CD4-positive, alpha-beta T cell treated with Interleukin-6 at 100 ng/mL for 8 hours (primary cell): ENCODE measurements around the gene ANKS6.

Experiments
- DNase-seq: peaks from one replicate; pipeline ENCODE4 v3.0.0-alpha.2; 2020; ENCODE audit warnings: mixed read lengths, low spot score

The ANKS6 gene

DNA sequence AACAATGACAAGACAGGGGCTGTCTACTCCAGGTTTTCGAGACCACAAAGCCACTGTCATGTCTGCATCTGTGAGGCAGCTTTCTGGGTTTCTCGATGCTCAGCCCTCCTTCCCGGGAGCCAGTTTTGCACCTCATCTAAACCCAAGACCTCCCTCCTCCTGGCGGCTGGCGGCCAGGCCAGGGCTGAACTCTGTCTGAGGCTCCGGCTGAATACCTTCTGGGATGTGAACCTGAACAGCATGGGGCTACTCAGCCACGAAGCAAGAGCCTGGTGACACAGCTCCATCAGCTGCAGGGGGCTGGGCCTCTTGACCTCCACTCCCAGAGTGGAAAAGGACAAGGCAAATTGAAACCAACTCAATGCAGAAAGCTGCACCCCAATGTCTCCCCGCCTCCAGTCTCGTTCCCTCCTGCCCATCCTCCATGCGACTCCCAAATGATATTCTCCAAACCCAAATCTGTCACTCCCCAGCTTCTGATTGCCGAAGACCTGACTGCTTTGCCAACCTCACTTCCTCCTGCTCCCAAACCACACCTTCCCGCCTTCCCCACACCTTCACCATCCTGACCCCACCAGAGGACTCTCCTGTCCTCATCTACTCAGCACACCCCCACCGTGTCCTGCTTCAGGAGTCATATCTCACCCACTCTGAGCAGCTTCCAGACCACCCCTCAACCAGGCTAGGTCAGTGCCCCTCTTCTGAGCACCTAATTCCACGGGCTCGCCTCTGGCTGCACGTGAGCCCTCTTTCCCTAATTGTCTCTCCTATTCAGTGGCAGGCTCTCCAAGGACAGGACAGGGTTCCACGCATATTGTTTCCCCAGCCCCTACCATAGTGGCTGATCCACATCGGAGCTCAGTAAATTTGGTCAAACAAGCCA, 4.5 kb downstream of the ANKS6 start:
- DNase-seq: no peak

DNA sequence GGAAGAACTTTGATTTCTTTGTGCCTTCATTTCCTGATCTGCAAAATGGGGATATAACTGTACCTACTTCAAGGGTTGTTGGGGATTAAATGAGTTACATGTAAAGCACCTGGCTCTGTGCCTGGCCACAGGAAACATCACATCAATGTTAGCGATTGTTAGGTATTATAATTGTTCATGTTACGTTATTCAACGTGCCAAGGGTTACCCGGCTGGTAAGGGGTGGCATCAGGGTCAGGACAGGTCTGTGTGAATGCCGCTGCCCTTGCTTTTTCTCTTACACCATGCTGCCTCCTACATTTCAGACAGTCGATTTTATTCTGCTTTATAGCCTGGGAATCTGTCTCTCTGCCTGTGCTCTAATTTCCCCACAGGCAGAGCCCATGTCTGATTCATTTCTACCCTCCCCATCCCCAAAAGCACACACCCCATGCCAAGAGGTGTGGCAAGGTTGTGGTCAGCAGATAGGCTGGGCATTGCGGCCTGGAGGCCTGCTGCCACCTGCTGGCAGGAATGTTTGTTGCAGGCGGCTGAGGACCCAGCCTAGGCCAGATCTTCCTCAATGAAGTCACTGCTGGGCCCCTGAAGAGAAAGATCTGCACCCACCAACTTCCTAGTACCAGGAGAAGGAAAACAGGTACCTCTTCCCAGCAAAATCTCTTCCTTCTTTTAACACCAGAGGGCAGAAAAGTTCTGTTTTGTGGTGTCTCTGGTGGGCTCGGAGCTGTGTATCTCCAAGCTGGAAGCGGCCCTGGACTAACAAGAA, 5.3 kb downstream of the ANKS6 start:
- peak; percentile 39 for DNase-seq

DNA sequence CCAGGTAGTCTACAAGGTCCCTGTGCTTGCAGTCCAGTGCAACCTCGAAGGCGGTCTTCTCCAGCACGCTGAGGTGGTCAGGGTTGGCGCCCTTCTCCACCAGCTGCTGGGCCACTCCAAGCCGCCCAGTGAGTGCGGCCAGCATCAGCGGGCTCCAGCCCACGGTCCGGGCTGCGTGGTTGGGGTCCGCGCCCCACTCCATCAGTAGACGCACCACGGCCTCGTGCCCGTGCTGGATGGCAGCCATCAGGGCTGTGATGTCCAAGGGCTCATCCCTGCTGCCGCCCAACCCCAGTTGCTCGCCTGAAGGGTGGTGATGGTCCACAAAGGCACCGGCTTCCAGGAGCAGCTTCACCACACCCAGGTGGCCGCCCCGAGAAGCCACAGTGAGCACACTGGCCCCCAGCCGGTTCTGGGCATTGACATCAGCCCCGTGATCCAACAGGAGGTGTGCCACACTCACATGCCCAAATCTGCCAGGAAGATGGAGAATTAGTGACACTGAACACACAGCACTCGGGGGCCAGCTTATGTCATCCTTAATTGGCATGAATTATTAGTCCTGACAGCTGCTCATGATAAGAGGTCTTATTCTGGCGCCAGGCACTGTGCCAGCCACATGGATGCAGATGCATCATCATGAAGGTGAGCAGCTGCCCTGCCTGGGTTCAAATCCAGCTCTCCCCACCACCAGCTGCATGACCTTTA, 6.1 kb downstream of the ANKS6 start:
- DNase-seq: no peak

DNA sequence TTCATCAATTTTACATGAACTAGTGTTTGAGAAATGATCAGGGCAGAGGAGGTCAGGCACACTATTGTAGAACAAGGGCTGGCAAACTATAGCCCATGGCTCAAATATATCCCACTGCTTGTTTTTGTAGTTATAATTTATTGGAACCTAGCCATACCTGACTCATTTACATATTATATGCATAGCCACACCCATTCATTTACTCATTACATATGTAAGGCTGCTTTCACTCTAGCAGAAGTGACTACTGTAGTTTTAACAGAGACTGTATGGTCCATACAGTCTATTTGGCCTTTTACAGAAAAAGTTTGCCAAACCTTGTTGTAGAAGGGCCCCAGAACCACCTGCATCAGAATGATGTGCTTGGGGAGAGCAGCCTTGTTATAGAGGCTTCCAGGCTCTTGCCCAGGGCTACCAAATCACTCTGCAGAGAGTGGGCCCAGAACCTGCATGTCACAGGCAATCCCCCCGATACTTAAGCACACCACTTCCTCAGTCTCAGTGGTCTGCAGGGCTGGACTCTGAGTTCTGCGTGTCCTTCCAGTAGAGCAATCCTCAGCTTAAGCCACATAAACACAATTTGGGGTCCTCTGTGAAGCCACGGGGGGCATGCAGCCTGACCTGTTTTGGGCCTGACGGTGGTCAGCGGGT, 6.7 kb downstream of the ANKS6 start:
- no peak for DNase-seq

DNA sequence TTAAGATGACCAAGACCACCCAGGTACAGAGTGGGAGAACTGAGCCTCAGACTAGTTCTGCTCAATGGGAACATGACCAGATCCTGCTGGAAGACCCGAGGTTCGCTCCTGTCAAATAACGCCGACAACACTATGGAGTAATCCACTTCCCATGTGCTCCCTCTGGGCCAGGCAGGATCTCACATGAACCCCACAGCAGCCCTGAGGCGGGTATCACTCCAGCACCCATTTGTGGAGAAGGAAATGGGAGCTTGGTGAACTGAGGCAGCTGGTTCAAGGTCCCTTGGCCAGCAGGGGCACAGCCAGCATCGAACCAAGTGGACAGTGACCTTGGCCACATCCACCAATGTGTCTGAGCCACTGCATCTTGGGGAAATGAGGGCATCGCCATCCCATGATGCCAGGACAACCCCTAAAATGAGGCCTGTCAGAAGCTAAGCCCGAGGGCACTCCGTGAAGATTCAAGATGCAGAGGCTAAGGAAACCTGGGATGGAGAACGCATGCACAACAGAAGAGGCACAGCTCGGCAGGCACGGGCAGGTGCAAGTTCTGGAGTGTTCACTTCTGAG, 8.5 kb downstream of the ANKS6 start:
- no peak for DNase-seq

DNA sequence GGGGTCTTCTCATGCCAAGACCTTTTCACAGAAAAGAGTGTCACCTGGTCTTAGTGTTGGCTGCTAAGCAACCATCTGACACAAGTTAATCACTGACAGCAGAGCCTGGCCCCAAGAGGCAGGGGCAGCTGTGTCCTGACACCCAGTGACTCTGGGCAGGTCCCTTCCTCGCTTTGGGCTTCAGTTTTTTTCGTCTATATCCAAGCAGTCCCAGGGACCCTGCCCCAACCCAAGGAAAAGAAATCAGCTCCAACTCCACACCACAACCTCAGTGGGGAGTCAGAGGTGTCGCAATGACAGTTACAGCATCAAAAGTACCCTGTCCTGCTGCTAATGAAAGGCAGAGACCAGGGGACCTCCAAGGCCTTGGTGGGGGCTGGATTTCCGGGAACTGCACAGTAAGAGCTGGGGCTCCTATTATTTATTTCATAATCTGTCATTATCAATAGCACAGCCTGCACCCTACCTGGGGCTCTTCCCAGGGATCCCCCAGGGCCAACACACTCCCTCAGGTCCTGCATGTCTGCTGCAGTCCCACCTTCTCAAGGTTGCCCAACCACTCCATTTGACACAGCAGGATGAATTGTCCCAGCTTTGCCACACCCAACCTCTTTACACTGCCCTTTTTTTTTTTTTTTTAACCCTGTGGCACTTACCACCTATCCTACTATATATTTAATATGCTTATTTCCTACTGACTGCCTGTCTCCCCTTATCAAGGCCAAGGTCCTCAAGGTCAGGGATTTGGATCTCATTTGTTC, 9.4 kb downstream of the ANKS6 start:
- no peak for DNase-seq

DNA sequence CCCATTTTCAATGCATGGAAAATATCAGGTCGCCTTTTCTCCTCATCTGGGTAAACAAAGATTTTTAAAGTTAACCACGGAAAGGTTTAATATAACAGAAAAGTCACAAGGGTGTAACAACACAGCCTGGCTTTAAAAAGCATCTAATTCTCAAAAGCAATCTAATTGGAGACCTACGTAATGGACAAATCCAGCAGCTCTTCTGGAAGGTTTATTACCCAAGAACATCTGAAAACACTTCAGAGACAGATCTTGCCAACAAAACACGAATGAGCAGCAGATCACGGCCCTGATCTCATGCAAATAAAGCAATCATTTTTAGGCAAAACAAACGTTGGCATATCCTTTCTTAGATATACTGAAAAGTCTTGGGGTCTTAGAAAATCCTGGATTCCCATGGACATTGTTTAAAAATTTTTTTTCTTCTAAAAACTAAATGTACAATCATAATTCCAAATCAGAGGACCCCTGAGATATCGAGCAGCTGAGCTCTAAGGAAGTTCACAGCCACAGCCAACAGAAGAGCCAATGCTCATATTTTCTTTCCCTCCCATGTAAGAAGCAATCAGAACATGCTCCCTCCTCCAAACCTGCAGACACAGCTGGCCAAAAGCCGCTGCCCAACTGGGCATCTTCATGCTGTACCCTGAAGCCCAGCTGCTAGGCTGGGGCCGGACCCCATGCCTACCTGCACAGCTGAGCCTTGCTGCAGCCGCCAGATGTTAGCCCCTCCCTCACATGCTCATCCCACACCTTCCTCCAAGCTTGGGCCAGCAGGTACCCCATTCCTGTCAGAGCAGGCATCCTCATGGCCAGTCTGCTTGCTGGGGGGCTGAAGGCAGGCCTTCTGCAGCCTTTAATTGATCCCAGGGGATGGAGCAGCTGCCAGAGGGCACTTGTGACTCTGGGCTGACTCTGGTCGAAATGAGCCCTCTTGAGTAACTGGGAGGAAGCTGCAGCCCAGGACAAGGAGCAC, 11.2 kb downstream of the ANKS6 start:
- no peak for DNase-seq

DNA sequence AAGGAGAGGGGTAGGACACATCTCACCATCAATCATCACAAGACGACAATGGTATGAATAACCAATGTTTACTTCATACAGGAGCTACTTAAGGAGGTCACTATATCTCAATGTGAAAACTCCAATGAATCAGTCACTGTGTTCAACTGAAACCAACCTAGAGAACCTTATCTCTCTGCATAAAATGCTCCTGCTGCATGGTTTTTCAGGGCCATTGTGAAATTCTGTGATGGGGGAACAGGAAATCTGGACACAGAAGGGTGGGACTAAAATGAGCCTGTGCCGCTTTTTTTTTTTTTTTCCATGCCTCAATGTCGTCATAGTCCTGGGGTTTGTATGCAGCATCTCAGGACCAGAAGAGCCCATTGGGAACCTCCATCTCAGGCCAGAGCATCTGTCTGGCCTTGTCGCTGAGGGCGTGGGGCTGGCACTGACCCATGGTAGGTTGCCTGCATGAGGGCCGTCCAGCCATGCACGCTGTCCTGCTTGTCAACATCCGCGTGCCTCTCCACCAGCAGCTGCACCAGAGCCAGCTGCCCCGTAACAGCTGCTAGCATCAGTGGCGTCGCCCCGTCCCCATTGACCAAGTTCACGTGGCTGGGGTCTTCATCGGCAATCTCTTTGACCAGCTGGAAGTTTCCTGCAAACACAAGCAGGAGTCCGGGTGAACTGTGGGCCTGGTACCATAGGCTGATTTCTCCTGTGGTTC, 12.7 kb downstream of the ANKS6 start:
- no peak for DNase-seq

DNA sequence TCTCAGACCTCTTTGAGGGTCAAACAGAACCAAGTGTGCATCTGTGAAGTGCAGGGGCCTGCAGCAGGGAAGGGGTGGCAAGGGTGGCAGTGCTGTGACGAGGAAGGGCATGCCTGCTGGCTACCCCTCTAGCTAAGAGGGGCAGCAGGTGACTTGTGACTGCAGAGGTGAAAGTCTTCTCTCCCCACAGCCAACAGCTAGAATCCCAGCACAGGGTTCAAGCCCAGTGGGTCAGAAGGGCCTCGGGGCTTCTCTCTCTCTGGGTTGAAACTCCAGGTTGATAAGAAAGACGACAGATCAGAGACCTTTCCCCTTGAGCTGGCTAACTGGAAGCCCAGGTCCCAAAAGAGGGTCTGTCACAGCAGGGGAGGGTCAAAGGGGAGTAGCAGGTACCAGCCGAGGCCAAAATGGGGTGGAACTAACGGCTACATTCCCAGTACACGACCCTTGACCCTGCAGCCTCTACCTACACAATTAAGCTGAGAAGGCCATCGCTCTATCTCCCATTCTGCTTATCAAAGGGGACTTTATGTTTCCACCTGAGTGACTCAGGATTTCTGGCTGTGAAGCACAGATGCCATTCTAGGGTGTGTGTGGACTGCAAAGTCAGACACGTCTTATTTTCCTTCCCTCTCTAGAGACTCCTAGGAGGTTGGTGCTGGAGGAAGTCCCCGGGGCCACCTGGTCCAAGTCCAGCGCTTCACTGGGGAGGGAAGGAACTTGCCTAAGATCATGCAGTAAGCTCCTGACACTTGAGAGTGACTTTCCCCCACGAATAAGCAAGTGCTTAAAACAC, 14.6 kb downstream of the ANKS6 start:
- no peak for DNase-seq

DNA sequence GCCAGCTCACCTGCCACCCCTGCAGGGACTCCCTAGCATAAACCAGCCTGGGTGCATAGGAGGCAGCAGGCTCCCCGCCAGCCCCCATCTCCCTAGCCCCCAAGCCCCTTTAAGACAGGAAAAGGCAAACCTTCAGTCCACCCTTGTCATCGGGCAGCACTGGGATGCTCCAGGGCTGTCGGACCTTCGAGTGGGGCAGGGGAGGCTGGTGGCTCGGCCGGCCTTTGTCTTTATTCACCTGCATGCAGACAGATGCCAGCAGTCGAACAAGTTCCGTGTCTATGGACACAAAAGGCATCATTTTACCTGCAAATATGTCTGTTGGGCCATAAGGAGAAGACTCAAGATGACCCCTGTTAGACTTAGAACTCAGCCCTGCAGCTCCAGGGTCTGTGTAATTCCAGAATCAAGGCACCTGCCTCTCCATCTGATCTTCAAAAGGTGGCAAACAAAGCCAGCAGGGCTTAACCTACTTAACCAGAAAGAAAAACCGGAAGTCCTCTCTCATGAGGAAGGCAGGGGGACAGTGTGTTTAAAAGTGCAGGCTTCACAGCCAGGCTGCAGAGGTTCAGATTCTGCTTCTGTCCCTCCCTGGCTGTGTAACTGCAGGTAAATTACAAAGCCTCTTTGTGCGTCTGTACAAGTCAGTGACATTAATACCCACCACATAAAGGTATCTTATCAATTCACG, 16.2 kb downstream of the ANKS6 start:
- DNase-seq: no peak

DNA sequence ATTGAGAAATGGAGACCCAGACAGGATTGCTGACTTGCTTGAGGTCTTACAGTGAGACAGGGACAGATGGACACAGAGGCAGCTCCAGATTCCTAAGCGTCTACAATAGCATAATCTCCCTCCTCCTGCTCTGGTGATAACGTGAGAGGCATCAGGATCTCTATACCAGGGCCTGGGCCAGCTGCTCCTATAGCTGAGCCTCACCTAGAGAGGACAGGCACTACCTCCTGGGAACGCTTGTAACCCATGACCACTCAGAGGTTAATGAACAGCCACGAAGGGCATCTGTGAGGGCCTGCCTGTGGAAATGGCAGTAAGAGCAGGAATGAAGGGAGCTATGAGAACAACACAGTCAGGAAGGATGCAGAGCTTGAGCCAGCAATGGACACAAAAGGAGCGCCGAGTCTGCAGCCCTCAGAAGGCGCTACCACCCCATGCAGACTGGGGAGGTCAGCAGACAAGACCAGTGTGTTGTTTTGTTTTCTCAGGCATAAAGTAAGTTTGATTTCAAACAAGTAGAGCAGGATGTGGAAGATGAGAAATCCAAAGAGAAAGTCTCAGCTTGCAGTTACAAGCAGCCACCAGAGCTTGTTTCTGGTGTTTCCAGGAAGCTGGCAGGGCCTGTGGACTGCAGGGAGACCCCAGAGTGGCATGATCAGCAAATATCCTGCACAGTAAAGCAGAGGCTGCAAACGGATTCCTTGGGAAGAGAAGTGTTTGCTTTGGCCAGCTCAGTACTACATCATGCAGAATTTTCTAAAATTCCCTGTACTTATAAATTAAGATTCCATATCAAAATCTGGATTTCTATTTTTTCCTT, 17.4 kb downstream of the ANKS6 start:
- no peak for DNase-seq

DNA sequence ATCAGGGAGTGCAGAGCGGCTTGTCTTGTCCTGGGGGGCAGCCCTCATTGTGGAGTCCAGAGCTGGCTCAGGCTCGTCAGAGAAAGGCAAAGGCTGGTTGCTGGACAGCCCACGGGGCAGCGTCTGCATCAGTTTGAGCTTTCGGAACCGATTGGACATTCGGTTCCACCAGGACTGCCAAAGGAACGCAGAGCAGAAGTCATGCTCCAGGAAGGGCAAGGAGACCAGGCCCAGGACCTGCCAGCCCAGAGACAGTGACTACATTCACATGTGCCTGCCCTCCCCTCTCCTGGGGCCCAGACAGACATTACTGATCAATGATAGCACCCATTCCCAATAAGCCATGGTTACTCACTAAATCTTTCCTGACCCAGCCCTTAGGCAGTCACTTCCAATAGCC, 18.1 kb downstream of the ANKS6 start:
- DNase-seq: no peak

DNA sequence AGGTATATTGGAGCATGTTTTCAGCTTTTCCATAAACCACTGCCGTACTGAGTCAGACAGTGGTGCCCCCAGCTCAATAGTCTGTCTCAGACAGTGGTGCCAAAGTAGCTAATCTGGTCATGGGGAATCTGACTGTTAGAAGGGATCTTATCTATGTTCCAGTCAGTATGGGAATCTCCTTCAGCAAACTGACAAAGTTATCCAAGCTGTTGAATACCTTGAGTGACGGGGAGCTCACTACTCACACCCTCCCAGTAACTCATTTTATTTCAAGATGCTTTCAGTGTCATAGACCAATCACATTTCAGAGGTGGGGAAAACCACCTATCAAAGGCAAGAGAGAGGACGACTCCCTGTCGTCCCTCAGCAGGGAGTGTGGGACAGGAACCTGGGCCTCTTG, 18.7 kb downstream of the ANKS6 start:
- no peak for DNase-seq

DNA sequence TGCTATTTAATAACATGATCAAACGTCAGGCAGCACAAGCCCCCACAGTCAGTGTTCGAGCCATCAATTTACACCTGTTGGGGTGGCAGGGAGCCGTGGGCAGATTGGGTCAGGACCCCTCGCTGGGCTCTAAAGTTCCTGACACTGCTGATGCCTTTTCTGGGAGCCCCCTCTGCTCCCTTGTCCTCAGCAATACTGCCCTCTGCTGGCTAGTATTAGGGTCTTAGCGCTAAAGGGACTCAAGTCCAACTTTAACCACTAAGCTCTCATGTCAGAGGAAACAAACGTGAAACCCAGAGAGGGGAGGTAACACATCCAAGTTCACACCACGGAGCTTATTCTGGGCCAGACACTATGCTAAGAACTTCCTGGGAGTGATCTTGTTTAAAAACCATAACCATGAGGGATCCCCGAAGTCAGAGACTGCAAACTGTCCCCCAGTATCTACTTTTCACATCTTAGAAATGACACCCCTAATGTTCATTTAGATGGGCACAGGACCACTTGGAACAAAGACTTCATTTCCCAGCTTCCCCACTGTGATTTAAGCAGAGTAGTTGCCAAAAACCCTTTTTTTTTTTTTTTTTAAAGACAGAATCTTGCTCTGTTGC, 20.4 kb downstream of the ANKS6 start:
- peak; percentile 13 for DNase-seq

DNA sequence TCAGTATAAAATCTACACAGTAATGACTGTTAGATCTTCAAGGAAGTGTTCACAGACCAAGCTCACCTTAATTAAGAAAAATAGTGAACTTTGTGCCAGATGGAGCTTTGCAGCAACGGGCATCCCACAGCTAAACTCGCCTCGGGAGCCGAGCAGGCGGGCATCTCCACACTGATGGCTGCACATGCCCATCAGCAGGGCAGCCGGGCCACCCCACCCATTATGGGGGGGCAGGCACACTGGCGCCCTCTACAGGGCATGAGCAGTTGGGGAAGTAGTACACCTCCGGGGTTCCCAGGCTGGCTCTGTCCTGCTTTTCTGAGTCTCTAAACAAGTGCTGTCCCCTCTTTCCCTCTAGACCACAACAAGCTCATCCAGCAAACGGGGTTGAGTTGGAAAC, 21.6 kb downstream of the ANKS6 start:
- no peak for DNase-seq

DNA sequence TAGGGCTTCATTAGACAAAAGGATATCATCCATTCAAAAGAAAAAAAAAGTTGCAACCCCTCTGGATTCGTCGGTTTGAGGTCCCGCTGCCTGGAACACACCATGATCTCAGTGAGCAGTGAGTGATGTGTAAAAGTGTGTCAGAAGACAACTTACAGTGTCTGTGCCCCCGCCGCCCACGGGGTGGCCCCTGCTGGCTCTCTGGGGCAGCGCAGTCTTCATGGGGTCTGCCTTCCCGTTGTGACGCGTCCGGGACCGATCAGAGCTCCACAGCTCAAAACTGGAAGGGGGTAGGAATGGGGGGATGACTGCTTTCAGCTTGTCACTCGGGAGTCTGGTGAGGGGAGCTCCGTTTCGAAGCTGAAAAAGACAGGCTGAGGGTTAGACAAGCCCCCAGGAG, 22.6 kb downstream of the ANKS6 start:
- DNase-seq: no peak
